Astrocyte (in vitro differentiated cells and primary cell): Measurements from ENCODE around the gene CLEC16A.

ENCODE experiments used
- EZH2 ChIP-seq: IDR thresholded peaks from 2 replicates; pipeline ENCODE4 v1.6.1; 2012; ENCODE audit warnings: mild to moderate bottlenecking, low read length, inconsistent platforms; ENCODE audit not compliant: insufficient read depth
- TF ChIP-seq, protein P1 (sequence below): IDR thresholded peaks from 2 replicates; pipeline ENCODE4 v1.5.1; 2011; ENCODE audit warnings: low read depth, mild to moderate bottlenecking, inconsistent platforms, low read length, moderate library complexity; ENCODE audit not compliant: insufficient read depth

DNA sequence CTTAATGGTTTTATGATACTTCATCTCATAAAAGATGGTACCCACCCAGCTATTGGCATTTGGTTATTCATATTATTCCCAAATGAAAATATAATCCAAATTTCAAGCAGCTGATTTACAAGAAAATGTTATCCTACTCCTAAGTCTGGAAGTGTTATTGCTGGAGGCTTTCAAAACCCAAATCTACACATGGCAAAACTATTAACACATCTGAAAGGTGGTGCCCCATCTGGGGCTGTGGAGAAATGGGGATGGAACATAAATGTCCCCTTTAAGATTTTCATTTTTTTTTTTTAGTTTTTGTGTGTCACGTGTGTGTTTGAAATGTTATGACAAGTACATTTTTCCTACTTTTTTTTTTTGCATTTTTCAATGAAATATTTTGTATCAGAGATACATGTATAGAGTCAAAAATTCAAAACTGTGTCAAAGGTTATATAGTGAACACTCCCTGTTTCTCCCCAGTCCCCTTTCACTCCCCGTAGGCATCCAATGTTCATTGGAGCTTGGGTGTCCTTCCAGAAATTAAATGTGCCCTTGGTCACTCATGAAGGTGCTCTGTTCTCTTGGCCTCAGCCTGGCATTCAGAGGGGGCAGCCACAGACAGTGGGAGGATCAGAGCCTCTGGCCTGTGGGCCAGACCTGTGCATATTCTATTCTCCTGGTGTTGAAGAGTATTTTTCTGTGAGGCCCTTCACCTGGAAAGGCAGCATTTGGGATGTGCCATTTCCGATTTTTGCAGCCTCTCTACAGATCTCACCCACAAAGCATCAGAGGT lies 79.1 kb downstream of the CLEC16A start:
- TF ChIP-seq, protein P1, sequence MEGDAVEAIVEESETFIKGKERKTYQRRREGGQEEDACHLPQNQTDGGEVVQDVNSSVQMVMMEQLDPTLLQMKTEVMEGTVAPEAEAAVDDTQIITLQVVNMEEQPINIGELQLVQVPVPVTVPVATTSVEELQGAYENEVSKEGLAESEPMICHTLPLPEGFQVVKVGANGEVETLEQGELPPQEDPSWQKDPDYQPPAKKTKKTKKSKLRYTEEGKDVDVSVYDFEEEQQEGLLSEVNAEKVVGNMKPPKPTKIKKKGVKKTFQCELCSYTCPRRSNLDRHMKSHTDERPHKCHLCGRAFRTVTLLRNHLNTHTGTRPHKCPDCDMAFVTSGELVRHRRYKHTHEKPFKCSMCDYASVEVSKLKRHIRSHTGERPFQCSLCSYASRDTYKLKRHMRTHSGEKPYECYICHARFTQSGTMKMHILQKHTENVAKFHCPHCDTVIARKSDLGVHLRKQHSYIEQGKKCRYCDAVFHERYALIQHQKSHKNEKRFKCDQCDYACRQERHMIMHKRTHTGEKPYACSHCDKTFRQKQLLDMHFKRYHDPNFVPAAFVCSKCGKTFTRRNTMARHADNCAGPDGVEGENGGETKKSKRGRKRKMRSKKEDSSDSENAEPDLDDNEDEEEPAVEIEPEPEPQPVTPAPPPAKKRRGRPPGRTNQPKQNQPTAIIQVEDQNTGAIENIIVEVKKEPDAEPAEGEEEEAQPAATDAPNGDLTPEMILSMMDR: no peak
- no peak for TF ChIP-seq EZH2
